Heart right ventricle (tissue), 16 donors: ENCODE results near the gene RAP1GAP2. TPM values are rescaled to one million over a fixed set of nuclear protein-coding genes. Genes with fewer than 3 reads are reported as not detected.

Experiments
- ATAC-seq, 8 donors: fragments of 200-7000 bp; cut with Tn5 transposase; one replicate each; pipeline ENCODE4 v1.9.1; 2020; ENCODE audit warnings: mild to moderate bottlenecking in 8 of 8, moderate library complexity in 8 of 8, moderate number of reproducible peaks in 1 of 8
- DNase-seq, 2 donors: peaks; one replicate each; pipeline ENCODE4 v3.0.0-alpha.2; 2020
- H3K27ac ChIP-seq, 10 donors: fragments of 200-600 bp; sonication (generic) in 2 of 10; one replicate each; pipeline versions ENCODE4 v1.5.0 to v1.8.0; 2020 to 2022; ENCODE audit warnings: mild to moderate bottlenecking in 3 of 10
- H3K27me3 ChIP-seq, 7 donors: fragments of 200-600 bp; one replicate each; pipeline ENCODE4 v1.8.0; 2021 to 2022; ENCODE audit warnings: mild to moderate bottlenecking in 2 of 7
- H3K36me3 ChIP-seq, 9 donors: fragments of 200-600 bp; sonication (generic) in 1 of 9; one replicate each; pipeline versions ENCODE4 v1.5.0 to v1.8.0; 2020 to 2022; ENCODE audit warnings: mild to moderate bottlenecking in 2 of 9
- H3K4me1 ChIP-seq, 9 donors: fragments of 200-600 bp; sonication (generic) in 1 of 9; one replicate each; pipeline versions ENCODE4 v1.5.0 to v1.8.0; 2020 to 2022; ENCODE audit warnings: mild to moderate bottlenecking in 4 of 9
- H3K4me3 ChIP-seq, 10 donors: fragments of 200-600 bp; sonication (generic) in 2 of 10; one replicate each; pipeline versions ENCODE4 v1.5.0 to v1.8.0; 2020 to 2022; ENCODE audit warnings: mild to moderate bottlenecking in 7 of 10, moderate library complexity in 2 of 10
- H3K9me3 ChIP-seq, 11 donors: fragments of 200-600 bp in 10 of 11; sonication (generic) in 2 of 11; one replicate each; pipeline versions ENCODE4 v1.5.0 to v1.8.0; 2013 to 2022; ENCODE audit warnings: mild to moderate bottlenecking in 2 of 11, control low read depth in 1 of 11, moderate library complexity in 1 of 11
- WGBS, 2 donors: extraction: QIAGEN DNeasy Blood & Tissue Kit; methylation state at CpG; one replicate each; pipeline ENCODE4 v1.1.7; 2013; ENCODE audit warnings: inconsistent platforms in 1 of 2; 5-methylcytosine and 5-hydroxymethylcytosine counted together
- intact Hi-C, 10 donors: fragments of 100-400 bp; cut with DNase I; formaldehyde crosslinking; loops; one replicate each; pipeline versions ENCODE4 v1.11.1 to v1.14.2; 2022
- polyA plus RNA-seq, 2 donors: library from polyadenylated mRNA; stranded (reverse); fragments of 200-250 nt; gene quantifications; one replicate each; pipeline ENCODE4 v1.2.3, GENCODE V29; 2013
- total RNA-seq, 10 donors: library from RNA; stranded (reverse); fragmentation: NEBNext Ultra II Directional in 3 of 10; extraction: Animal tissue kit (Norgen Biotek cat#: 25700) in 3 of 10; gene quantifications; one replicate each; pipeline versions ENCODE4 v1.2.1 to v1.2.4, GENCODE V29; 2021 to 2023
- TF ChIP-seq, protein P1 (sequence below), 9 donors: fragments of 200-600 bp; sonication (generic) in 2 of 9; IDR thresholded peaks; one replicate each; pipeline versions ENCODE4 v1.5.0 to v1.8.0; 2021 to 2022; ENCODE audit warnings: antibody characterized with exemption in 9 of 9, mild to moderate bottlenecking in 5 of 9, moderate library complexity in 1 of 9
- donor health status: Arrhythmogenic right ventricular cardiomyopathy.
- donor health status: ischemic (EF 13 %, LVEDD 7.1; RV severe dilation, severe dysfunction).
- donor health status: healthy with polysubstance abuse.
- donor health status: DM: no; HTN: yes; CAD: no.
- donor health status: DM: no; HTN: no; CAD: no.
- donor health status: ischemic (EF 25% LVEDD 6.9; RV normal size, moderate dysfunction).
- donor health status: ischemic (EF 25% LVEDD 5.7; RV mildly dilated, moderate dysfunction).
- donor health status: healthy.
- donor health status: DM: yes; HTN: yes; CAD: no.
- donor health status: Ischemic cardiomyopathy.
- donor health status: ischemic (EF 35%, LVEDD 5.7; RV mildly dilated, moderate dysfunction).
- donor health status: nonischemic (EF 11% LVEDD 7.7; RV severe dilation, severe dysfunction).
- donor health status: DM: yes; HTN: yes; CAD: no.
- donor health status: PGD.
- donor health status: ischemic (EF 29% LVEDD 5.4; RV normal size, mild dysfunction).
- donor health status: nonischemic (EF 23%, LVEDD 6.1; RV moderate dilation, normal function).

The RAP1GAP2 gene
- total and polyA plus RNA-seq, 12 donors, result 9.5 to 51.3 (median 34.6) TPM

DNA sequence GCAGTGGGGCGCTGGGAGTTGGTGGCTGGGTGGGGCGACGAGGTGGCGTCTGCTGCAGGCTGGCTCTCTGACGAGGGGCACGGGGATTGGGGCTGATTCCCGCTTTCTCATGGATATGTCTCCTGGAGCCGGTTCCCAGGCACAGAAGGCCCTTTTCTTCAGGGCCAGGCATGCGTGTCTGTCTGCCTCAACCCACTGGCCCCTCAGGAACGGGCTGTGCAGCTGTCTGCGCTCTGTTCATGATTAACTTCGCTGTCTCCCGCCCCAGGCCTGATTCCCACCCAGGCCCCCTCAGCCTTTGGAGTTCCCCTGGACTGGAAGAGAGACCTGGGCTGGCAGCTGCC is 53.1 kb downstream of the RAP1GAP2 start:
- ATAC-seq (no peak), DNase-seq (no peak)
- Histone ChIP-seq H3K27ac (peak overlapping the region in 1 of 10 donors; percentile 51), H3K4me3 (no peak overlapping the region), H3K9me3 (no peaks in the 10 kb centered on the region), H3K36me3 (no peaks in the 10 kb centered on the region), H3K4me1 (peaks cover 3 to 36% (median 20%) of the 10 kb centered on the region in 9 donors), H3K27me3 (peaks cover 0 to 16% (median 0%) of the 10 kb centered on the region in 7 donors)
- 62 to 68% methylated on average over 13 of the region's 13 CpGs for WGBS, 2 donors
- intact Hi-C loops, result loop anchor here in 7 of 10 donors (2.0 to 5.0 kb wide), 6 partner anchors 78 to 164 kb away; no protein-coding TSS in a partner anchor
- TF ChIP-seq, protein P1, sequence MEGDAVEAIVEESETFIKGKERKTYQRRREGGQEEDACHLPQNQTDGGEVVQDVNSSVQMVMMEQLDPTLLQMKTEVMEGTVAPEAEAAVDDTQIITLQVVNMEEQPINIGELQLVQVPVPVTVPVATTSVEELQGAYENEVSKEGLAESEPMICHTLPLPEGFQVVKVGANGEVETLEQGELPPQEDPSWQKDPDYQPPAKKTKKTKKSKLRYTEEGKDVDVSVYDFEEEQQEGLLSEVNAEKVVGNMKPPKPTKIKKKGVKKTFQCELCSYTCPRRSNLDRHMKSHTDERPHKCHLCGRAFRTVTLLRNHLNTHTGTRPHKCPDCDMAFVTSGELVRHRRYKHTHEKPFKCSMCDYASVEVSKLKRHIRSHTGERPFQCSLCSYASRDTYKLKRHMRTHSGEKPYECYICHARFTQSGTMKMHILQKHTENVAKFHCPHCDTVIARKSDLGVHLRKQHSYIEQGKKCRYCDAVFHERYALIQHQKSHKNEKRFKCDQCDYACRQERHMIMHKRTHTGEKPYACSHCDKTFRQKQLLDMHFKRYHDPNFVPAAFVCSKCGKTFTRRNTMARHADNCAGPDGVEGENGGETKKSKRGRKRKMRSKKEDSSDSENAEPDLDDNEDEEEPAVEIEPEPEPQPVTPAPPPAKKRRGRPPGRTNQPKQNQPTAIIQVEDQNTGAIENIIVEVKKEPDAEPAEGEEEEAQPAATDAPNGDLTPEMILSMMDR (IDR thresholded peaks at IDR 0.05), result no peak

DNA sequence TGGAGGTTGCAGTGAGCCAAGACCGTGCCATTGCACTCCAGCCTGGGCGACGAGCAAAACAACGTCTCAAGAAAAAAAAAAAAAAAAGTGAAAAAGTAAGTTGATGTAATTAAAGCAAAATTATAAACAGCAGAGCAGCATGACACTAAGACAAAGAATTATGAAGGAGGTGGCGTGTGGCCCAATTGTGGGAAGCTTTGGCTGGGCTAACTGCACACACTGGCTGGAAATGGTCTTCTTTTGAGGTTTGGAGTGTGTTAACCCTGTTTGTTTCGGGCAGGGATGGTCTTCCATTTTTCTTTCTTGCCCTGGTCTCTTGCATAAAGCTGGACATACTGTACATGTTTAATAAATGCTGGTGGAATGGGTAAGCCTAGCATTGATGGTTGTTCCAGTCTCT is 54.8 kb downstream of the RAP1GAP2 start:
- Histone ChIP-seq H3K4me1 (peaks cover 11 to 49% (median 33%) of the 10 kb centered on the region in 9 donors), H3K9me3 (no peaks in the 10 kb centered on the region), H3K4me3 (no peak overlapping the region), H3K27ac (no peak overlapping the region), H3K27me3 (peaks cover 0 to 33% (median 0%) of the 10 kb centered on the region in 7 donors), H3K36me3 (no peaks in the 10 kb centered on the region)
- no peak for DNase-seq
- ATAC-seq, result no peak
- WGBS, 2 donors, result 72 to 81% methylated on average over 6 of the region's 6 CpGs
- TF ChIP-seq, protein P1 (IDR thresholded peaks at IDR 0.05), result no peak
- intact Hi-C loops, result loop anchor here in 8 of 10 donors (5.0 to 10.0 kb wide), 8 partner anchors 74 to 161 kb away; no protein-coding TSS in a partner anchor

DNA sequence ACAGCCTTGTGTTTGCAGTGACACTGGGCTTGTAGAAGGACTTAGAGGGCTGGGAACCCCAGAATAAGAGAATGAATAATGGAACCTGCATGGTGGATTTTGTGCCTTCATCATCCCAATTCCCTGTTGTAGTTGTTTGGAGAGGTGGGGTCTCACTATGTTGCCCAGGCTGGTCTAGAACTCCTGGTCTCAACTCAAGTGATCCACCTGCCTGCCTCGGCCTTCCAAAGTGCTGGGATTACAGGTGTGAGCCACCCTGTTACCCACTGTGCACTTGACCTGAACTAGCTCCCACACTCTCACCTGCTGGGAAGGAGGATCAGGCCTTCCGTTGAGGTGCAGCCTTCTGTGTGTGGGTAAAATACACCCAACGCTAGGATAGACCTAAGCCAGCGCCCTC is 55.4 kb downstream of the RAP1GAP2 start:
- H3K4me3 ChIP-seq, result no peak overlapping the region
- TF ChIP-seq, protein P1 (IDR thresholded peaks at IDR 0.05), result no peak
- DNase-seq, result no peak
- H3K27ac ChIP-seq, result no peak overlapping the region
- H3K27me3 ChIP-seq, result peaks cover 0 to 35% (median 3%) of the 10 kb centered on the region in 7 donors
- H3K9me3 ChIP-seq, result no peaks in the 10 kb centered on the region
- peaks cover 11 to 49% (median 33%) of the 10 kb centered on the region in 9 donors for H3K4me1 ChIP-seq
- H3K36me3 ChIP-seq, result no peaks in the 10 kb centered on the region
- intact Hi-C loops, result loop anchor here in 8 of 10 donors (2.0 to 10.0 kb wide), 9 partner anchors 73 to 161 kb away; no protein-coding TSS in a partner anchor
- 83 to 91% methylated on average over 4 of the region's 4 CpGs for WGBS, 2 donors
- ATAC-seq, result no peak

DNA sequence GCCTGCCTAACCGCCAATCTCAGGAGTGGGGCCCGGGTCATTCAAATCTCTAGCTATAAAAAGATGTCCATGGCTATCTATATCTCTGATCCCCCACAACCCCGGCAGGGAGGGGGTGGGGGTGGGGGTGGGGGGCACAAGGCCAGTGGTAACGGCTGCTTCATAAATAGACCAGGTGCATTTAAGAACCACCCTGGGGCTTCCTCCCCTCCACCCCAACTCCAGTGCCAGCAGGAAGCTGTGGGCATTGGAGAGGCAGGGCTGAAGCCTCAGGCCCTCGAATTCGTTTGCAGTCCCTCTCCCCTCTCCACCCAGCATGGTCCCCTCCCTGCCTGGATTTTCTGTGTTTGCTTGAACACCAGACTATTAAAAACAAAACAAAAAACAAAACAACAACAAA is 56.0 kb downstream of the RAP1GAP2 start:
- intact Hi-C loops, result loop anchor here in 8 of 10 donors (2.0 to 10.0 kb wide), 9 partner anchors 73 to 160 kb away; no protein-coding TSS in a partner anchor
- H3K36me3 ChIP-seq, result no peaks in the 10 kb centered on the region
- TF ChIP-seq, protein P1 (IDR thresholded peaks at IDR 0.05), result no peak
- ATAC-seq (no peak), DNase-seq (no peak)
- peaks cover 0 to 35% (median 4%) of the 10 kb centered on the region in 7 donors for H3K27me3 ChIP-seq
- WGBS, 2 donors, result 17 to 31% methylated on average over 6 of the region's 6 CpGs
- H3K4me3 ChIP-seq, result peak overlapping the region in 2 of 10 donors; percentile 65 to 67
- peak overlapping the region in 8 of 10 donors; percentile 63 to 93 (median 85) for H3K27ac ChIP-seq
- H3K4me1 ChIP-seq, result peaks cover 11 to 47% (median 33%) of the 10 kb centered on the region in 9 donors
- no peaks in the 10 kb centered on the region for H3K9me3 ChIP-seq
